ENCODE data around the gene KIF26B. TPM values are rescaled to one million over a fixed set of nuclear protein-coding genes. Genes with fewer than 3 reads are reported as not detected.

The KIF26B gene
- total RNA-seq, 1 donor from 2014 or later: 3.4 TPM

- DNase-seq: no peak
- H3K27me3 ChIP-seq: peaks cover 18% of the 10 kb centered on the region
- no peak for TF ChIP-seq CTCF (IDR thresholded peaks at IDR 0.05)
- H3K36me3 ChIP-seq: no peaks in the 10 kb centered on the region
- H3K4me3 ChIP-seq: no peak overlapping the region
- no peak overlapping the region for H3K27ac ChIP-seq
- H3K4me1 ChIP-seq: peaks cover 6% of the 10 kb centered on the region
- ATAC-seq: no peak
- intact Hi-C loops (cut with DNase I): no loop called here
- H3K9me3 ChIP-seq: no peaks in the 10 kb centered on the region
Measured at GRCh38 chr1:245148861-245149260, 5.9 kb upstream of the KIF26B start.

- intact Hi-C loops (cut with DNase I): loop anchor here (10.0 kb wide), 1 partner anchor 852 kb away; no protein-coding TSS in a partner anchor
- DNase-seq (no peak), ATAC-seq (peak; percentile 26)
- TF ChIP-seq CTCF (IDR thresholded peaks at IDR 0.05): peak; percentile 66
- peaks cover 28% of the 10 kb centered on the region for H3K4me1 ChIP-seq
- H3K4me3 ChIP-seq: peak overlapping the region; percentile 63
- H3K9me3 ChIP-seq: no peaks in the 10 kb centered on the region
- H3K27ac ChIP-seq: no peak overlapping the region
- peaks cover 51% of the 10 kb centered on the region for H3K27me3 ChIP-seq
- no peaks in the 10 kb centered on the region for H3K36me3 ChIP-seq
Measured at GRCh38 chr1:245153081-245153551, 1.7 kb upstream of the KIF26B start.

- peaks cover 51% of the 10 kb centered on the region for H3K27me3 ChIP-seq
- H3K4me3 ChIP-seq: peak overlapping the region; percentile 63
- H3K4me1 ChIP-seq: peaks cover 28% of the 10 kb centered on the region
- H3K27ac ChIP-seq: no peak overlapping the region
- no peaks in the 10 kb centered on the region for H3K36me3 ChIP-seq
- ATAC-seq (no peak), DNase-seq (peak; percentile 70)
- intact Hi-C loops (cut with DNase I): loop anchor here (10.0 kb wide), 1 partner anchor 851 kb away; no protein-coding TSS in a partner anchor
- no peaks in the 10 kb centered on the region for H3K9me3 ChIP-seq
- TF ChIP-seq CTCF (IDR thresholded peaks at IDR 0.05): no peak
Measured at GRCh38 chr1:245153552-245154428, 995 bp upstream of the KIF26B start.

GRCh38 chr1:245155272-245156040 is 671 bp downstream of the KIF26B start:
- H3K36me3 ChIP-seq: no peaks in the 10 kb centered on the region
- peak overlapping the region; percentile 63 for H3K4me3 ChIP-seq
- no peaks in the 10 kb centered on the region for H3K9me3 ChIP-seq
- ATAC-seq (no peak), DNase-seq (no peak)
- H3K27me3 ChIP-seq: peaks cover 42% of the 10 kb centered on the region
- peaks cover 28% of the 10 kb centered on the region for H3K4me1 ChIP-seq
- no peak overlapping the region for H3K27ac ChIP-seq
- intact Hi-C loops (cut with DNase I): loop anchor here (10.0 kb wide), 1 partner anchor 849 kb away; no protein-coding TSS in a partner anchor
- no peak for TF ChIP-seq CTCF (IDR thresholded peaks at IDR 0.05)

GRCh38 chr1:245156041-245156735 is 1.4 kb downstream of the KIF26B start:
- Histone ChIP-seq H3K27me3 (peaks cover 37% of the 10 kb centered on the region), H3K4me3 (peak overlapping the region; percentile 63), H3K4me1 (peaks cover 28% of the 10 kb centered on the region), H3K36me3 (no peaks in the 10 kb centered on the region), H3K9me3 (no peaks in the 10 kb centered on the region), H3K27ac (no peak overlapping the region)
- DNase-seq (peak; percentile 94), ATAC-seq (peak; percentile 96)
- intact Hi-C loops (cut with DNase I): loop anchor here (10.0 kb wide), 1 partner anchor 849 kb away; no protein-coding TSS in a partner anchor
- TF ChIP-seq CTCF (IDR thresholded peaks at IDR 0.05): peak; percentile 69

Data from upper lobe of right lung (tissue), 1 donor.